HG02943 (cell line): ENCODE measurements around the gene TRMT2B.
"Not testable (repeated sequence)": the region's sequence is repeated elsewhere in the genome, so short reads cannot be mapped to it uniquely, and the experiment has no call there.

Source experiments
- ATAC-seq: cut with Tn5 transposase; IDR thresholded peaks from one replicate; pipeline ENCODE4 v1.9.1; 2021; ENCODE audit warnings: mild to moderate bottlenecking, low read depth, moderate library complexity; ENCODE audit not compliant: unreplicated experiment

The TRMT2B gene, protein sequence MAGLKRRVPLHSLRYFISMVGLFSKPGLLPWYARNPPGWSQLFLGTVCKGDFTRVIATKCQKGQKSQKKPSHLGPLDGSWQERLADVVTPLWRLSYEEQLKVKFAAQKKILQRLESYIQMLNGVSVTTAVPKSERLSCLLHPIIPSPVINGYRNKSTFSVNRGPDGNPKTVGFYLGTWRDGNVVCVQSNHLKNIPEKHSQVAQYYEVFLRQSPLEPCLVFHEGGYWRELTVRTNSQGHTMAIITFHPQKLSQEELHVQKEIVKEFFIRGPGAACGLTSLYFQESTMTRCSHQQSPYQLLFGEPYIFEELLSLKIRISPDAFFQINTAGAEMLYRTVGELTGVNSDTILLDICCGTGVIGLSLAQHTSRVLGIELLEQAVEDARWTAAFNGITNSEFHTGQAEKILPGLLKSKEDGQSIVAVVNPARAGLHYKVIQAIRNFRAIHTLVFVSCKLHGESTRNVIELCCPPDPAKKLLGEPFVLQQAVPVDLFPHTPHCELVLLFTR

DNA sequence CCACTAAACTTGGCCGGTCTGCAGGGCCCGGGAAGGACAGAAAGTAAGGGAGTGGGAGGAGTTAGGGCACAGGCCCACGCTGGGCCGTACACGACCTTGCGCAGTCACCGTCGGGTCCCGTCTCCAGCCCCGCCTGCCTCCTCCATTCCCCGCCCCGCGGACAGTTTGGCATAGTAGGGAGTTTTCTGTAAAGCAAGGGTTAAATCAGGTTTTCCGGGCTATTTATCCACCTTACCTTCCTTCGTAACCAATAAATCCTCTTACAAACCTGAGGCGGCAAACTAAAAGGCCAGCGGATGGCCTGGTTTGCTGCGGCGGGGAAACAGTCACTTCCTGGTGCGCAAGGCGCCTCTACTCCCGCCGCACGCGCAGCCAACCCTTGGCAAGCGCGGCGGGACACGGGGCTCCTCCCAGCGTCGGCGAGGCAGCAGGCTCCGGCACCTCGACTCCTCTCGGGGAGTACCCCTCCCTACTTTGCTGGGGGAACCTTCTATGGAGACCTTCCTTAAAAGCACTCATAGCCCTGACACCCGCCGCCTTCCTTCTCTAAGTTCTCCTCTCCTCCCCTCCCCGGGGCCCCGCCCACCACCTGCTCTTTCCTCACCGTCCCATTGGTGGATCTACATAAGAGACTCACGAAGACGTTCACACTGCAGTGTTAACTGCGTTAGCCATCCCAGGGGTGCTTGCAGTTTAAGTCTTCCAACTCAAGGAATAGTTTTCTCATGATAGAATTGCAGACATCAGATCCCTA is at the start of gene TRMT2B:
TSS of gene TRMT2B (minus strand) at position 563 of the 754 bp plus-strand sequence. CDS start 9,822 bp downstream, outside the sequence.
- peak; percentile 93 for ATAC-seq

DNA sequence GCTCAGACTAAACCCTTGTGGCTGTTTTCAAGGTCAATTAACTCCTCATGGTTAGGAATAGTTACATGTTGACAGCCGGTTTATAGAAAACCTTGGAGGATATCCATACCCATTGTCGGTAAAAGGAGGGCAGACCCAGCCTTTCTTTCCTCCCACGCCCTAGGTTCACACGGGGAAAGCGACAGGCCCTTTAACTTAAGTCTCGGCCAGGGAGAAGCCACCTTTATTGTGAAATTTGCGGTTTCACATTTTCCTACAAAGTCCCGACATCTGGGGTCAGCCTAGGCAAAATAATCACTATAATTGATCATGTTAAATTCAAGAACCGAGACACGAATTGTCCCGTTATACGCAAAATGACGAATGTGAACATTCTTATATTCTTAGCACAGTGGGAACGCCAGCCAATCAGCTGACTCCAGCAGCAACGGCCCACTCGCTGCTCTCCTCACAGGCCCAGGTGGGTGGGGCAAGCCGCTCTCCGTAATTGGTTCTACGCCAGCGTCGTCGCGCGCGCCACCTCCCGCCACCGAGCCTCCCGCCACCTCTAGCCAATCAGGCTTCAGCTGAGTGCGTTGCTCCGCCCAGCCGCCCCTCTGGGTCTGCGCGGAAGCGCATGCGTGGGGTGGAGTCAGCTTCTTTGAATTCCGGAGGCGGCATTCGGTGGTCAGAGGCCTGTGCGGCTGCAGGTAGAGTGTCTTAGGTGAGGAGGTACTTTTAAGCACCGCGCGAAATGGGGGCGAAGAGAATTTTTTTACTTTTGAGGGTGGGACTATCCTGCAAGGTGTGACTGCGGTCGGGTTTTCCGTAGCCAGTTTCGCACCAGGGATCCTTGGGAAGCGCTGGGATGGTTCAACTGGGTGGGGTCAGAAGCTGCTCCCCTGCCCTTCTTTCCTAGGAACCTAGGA is 45.9 kb upstream of the TRMT2B start, which contains the start of gene CENPI:
TSS of gene CENPI (plus strand) at position 659 of the 908 bp plus-strand sequence. CDS start 2,867 bp downstream, outside the sequence.
- ATAC-seq = peak; percentile 100

DNA sequence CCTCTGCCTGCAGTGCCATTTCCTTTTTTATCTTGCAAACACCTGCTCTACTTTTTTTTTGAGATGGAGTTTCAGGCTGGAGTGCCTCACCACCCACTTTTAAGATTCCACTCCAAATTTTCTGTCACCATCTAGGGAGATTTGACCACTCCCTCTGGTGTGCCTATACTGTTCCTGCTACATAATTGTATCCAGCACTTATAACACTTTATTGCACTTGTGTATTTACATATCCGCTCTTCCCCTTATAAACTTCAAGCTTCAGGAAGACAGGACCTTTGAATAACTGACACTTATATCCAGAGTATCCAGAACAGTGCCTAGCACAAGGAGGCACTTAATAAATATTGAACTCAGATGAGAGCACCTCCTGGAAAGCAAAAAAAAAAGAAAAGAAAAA is 39.9 kb upstream of the TRMT2B start:
- no peak for ATAC-seq

DNA sequence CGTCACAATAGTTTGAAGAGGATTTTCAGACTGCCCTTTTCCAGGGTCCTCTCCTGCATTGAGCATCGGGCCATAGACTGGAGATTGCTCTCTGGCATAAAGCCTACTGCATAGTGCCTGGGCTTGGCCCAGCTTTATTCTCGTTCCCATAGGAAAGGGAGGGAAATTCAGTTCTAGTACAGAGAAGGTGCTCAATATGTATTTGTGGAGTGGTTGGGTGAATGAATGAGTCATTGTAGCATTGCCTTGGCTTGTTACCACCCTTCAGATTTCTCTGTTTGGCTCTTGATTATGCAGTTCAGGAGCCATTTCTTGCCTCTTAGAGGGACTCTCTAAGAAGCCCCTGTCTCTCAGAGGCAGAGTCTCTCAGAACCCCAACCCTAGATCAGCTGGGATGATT is 29.3 kb upstream of the TRMT2B start:
- ATAC-seq = no peak

GRCh38 chrX:101080326-101081124 is 28.6 kb upstream of the TRMT2B start:
- no peak for ATAC-seq

DNA sequence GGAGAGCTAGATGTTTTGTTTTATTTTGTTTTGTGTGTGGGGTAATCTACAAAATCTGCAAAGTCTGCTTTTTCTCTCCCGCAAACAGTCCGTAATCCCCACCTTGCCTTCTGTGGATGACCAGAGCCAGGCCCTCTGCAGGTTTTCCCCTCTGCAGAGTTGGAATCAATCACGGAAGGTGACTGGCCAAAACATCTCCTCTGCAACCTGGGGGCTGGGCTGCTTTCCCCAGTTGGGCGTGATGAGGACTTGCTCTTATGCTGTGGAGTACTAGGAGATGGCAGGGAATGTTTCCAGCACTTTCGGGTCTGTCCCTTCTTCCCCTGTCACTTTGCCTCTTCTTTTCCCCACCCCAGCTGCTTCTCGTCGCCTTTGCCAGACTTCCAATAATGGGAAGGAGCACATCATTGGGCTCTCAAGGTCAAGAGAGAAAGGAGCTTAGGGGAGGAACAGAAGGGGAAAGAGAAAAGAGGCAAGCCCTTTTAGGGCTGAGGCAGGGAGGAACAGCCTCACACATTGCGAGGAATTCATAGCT is 27.9 kb upstream of the TRMT2B start:
- ATAC-seq = no peak

DNA sequence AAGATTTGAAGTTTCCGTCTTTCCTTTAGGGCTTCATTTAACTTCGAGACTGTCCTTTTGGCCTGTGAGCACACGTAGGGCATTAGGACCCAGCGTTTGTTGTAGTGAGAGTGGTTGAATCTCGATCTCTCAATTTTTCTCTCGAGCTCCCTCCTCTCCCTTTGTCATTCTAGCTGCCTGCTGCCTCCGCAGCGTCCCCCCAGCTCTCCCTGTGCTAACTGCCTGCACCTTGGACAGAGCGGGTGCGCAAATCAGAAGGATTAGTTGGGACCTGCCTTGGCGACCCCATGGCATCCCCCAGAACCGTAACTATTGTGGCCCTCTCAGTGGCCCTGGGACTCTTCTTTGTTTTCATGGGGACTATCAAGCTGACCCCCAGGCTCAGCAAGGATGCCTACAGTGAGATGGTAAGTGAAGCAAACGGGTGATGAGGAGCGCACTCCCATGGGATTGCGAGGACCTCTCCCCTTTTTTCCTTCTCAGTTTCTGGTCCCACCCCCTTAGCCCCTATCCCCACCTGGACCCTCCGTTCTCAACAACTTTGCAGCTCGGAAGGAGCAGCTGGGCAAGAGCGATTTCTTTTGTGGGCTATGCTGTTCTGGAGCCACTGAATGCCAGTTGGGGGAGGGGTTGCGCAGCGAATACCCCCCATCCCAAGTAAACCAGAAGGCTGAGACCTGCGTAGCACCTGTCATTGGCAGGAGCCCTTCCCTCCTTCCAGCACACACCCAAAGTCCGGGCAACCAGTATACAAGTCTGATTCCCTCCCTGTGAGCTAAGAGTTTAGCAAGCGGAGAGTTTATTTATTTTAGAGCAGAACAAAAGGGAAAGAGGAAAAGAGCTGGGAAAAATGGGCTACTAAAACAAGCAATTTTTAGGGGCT is 27.0 kb upstream of the TRMT2B start, which contains the start of gene TMEM35A:
TSS of gene TMEM35A (plus strand) at position 164 of the 883 bp plus-strand sequence. CDS start at position 288, 124 bp downstream.
- ATAC-seq = no peak

- ATAC-seq = no peak
Observed at GRCh38 chrX:101071582-101071981, 19.7 kb upstream of the TRMT2B start.

- no peak for ATAC-seq
Observed at GRCh38 chrX:101062176-101062575, 10.3 kb upstream of the TRMT2B start.

- peak; percentile 56 for ATAC-seq
Observed at GRCh38 chrX:101057093-101057714, 5.3 kb upstream of the TRMT2B start.

- ATAC-seq = not testable (repeated sequence)
Observed at GRCh38 chrX:101056551-101056950, 4.6 kb upstream of the TRMT2B start.

DNA sequence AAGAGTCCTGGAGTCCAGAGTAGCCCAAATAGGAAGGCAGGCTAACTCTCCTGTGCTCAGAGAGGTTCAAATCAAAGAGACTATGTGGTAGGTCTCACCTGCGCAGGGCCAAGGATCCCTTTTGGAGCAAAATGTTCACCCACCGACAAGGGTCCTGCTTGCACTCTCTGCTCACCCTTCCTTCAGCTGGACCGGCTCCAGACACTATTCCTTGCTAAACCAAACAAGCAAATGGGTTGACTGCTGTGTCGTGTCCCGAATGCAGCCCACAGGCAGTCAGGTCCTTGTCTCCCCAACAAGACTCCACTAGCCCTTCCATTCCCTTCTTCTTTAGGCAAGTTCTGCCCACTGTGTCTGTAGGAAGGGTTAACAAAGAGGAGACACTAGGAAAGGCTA is 760 bp downstream of the TRMT2B start:
- ATAC-seq = peak; percentile 7

GRCh38 chrX:101040197-101040596 is 11.7 kb downstream of the TRMT2B start:
- ATAC-seq = no peak

- ATAC-seq = no peak
Observed at GRCh38 chrX:101037231-101037630, 14.7 kb downstream of the TRMT2B start.

GRCh38 chrX:101029665-101030064 is 22.2 kb downstream of the TRMT2B start:
- ATAC-seq = no peak

DNA sequence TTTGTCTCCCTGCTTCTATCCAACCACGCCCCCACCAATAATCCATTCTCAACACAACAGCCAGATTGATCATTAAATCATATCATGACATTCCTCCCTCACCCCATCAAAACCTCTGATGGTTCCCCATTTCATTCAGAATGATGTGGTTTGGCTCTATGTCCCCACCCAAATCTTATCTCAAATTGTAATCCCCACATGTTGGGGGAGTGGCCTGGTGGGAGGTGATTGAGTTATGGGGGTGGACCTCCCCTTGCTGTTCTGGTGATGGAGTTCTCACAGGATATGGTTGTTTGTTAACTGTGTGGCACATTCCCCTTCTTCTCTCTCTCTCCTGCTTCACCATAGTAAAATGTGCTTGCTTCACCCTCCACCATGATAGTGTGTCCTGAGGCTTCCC is 23.3 kb downstream of the TRMT2B start:
- ATAC-seq = no peak

- ATAC-seq = no peak
Observed at GRCh38 chrX:101025126-101025525, 26.8 kb downstream of the TRMT2B start.

DNA sequence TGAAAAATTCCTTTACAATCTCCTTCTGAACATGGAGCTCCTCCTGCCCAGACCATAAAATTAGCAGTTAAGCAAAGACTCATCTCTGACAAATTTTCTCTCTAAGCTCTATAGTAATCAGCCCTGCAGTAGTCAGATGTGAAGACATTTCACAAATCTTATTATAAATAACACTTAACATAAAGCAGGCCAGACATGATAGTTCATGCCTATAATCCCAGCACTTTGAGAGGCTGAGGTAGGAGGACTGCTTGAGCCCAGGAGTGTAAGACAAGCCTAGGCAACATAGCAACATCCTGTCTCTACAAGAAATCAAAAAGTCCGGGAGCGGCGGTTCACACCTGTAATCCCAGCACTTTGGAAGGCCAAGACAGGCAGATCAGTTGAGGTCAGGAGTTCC is 29.9 kb downstream of the TRMT2B start:
- ATAC-seq = no peak
